ENCODE data around the gene MTHFD1L. TPM values are rescaled to one million over a fixed set of nuclear protein-coding genes. Genes with fewer than 3 reads are reported as not detected.

Gene MTHFD1L
- total and polyA plus RNA-seq, 3 donors from 2014 or later = 23.4 to 35.3 (median 29.5) TPM

DNA sequence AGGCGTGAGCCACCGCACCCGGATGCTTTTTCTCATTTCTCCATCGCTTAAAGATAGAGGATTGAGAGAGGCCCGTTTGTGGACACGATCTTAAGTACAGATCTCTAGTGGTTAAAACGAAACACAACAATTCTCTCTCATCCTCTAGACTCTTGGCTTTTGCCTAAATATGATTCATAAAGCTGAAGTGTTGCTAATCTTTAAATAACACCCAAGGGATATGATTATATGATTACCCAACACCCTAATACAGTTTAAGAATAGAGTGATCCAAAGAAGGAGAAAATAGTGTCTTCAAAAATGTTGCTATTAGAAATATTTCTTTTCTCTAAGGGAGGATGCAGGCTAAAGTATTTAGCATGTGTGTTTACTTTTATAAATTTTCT lies 50.4 kb downstream of the MTHFD1L start:
- 88 to 91% methylated on average over 7 of the region's 7 CpGs for WGBS, 2 donors
- no peaks in the 10 kb centered on the region for H3K9me3 ChIP-seq
- intact Hi-C loops (cut with DNase I; ENCODE audit: low total_unique reads) = no loop called here
- TF ChIP-seq POLR2A (IDR thresholded peaks at IDR 0.05) = no peak
- TF ChIP-seq, protein P1, sequence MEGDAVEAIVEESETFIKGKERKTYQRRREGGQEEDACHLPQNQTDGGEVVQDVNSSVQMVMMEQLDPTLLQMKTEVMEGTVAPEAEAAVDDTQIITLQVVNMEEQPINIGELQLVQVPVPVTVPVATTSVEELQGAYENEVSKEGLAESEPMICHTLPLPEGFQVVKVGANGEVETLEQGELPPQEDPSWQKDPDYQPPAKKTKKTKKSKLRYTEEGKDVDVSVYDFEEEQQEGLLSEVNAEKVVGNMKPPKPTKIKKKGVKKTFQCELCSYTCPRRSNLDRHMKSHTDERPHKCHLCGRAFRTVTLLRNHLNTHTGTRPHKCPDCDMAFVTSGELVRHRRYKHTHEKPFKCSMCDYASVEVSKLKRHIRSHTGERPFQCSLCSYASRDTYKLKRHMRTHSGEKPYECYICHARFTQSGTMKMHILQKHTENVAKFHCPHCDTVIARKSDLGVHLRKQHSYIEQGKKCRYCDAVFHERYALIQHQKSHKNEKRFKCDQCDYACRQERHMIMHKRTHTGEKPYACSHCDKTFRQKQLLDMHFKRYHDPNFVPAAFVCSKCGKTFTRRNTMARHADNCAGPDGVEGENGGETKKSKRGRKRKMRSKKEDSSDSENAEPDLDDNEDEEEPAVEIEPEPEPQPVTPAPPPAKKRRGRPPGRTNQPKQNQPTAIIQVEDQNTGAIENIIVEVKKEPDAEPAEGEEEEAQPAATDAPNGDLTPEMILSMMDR (IDR thresholded peaks at IDR 0.05) = no peak
- no peak overlapping the region for H3K27ac ChIP-seq
- H3K27me3 ChIP-seq = no peaks in the 10 kb centered on the region
- no peaks in the 10 kb centered on the region for H3K4me1 ChIP-seq
- H3K36me3 ChIP-seq (ENCODE audit: low read depth, missing control alignments) = no peaks in the 10 kb centered on the region
- no peak for DNase-seq
- no peak overlapping the region for H3K4me3 ChIP-seq

DNA sequence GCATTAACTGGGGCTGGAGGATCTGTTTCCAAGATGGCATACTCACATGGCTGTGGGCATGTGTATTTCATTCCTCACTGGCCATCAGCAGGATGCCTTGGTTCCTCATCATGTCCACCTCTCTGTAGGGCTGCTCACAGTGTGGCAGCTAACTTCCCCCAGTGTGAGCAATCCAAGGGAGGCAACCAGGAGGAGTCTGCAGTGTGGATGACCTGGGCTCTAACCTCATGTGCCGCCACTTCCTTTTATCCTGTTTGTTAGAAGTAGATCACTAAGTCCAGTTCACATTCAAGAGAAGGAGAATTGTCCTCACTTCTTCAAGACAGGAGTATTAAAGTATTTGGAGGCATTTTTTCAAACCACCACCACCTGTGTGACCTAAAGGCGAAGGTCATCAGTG lies 54.4 kb downstream of the MTHFD1L start:
- no peak for DNase-seq
- H3K9me3 ChIP-seq = no peaks in the 10 kb centered on the region
- H3K4me1 ChIP-seq = peaks cover 5% of the 10 kb centered on the region
- H3K27me3 ChIP-seq = no peaks in the 10 kb centered on the region
- H3K36me3 ChIP-seq (ENCODE audit: low read depth, missing control alignments) = no peaks in the 10 kb centered on the region
- intact Hi-C loops (cut with DNase I; ENCODE audit: low total_unique reads) = no loop called here
- 96 to 100% methylated on average over 2 of the region's 2 CpGs for WGBS, 2 donors
- H3K4me3 ChIP-seq = no peak overlapping the region
- no peak overlapping the region for H3K27ac ChIP-seq
- TF ChIP-seq, protein P1 (IDR thresholded peaks at IDR 0.05) = no peak
- no peak for TF ChIP-seq POLR2A (IDR thresholded peaks at IDR 0.05)

DNA sequence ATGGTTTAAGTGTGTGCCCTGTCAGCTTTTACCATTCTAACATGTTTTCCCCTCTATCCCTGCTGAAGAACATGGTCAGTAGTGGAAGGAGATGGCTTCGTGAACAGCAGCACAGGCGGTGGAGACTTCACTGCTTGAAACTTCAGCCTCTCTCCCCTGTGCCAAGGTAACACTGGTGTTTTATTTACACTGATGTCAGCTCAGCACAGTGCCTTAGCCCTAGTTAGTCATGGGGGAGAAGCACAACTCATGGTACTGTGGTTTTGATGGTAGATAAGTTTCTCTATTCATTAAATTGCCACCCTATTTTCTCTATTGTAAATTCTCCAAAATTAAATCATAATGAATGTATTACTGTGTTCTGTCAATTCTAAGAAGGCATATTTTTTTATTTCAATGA lies 56.6 kb downstream of the MTHFD1L start:
- TF ChIP-seq POLR2A (IDR thresholded peaks at IDR 0.05) = no peak
- TF ChIP-seq, protein P1 (IDR thresholded peaks at IDR 0.05) = no peak
- intact Hi-C loops (cut with DNase I; ENCODE audit: low total_unique reads) = no loop called here
- WGBS, 2 donors = 91 to 95% methylated on average over 2 of the region's 2 CpGs
- Histone ChIP-seq H3K27ac (no peak overlapping the region), H3K9me3 (no peaks in the 10 kb centered on the region), H3K4me1 (peaks cover 9% of the 10 kb centered on the region), H3K4me3 (no peak overlapping the region), H3K36me3 (ENCODE audit: low read depth, missing control alignments) (no peaks in the 10 kb centered on the region), H3K27me3 (no peaks in the 10 kb centered on the region)
- no peak for DNase-seq

DNA sequence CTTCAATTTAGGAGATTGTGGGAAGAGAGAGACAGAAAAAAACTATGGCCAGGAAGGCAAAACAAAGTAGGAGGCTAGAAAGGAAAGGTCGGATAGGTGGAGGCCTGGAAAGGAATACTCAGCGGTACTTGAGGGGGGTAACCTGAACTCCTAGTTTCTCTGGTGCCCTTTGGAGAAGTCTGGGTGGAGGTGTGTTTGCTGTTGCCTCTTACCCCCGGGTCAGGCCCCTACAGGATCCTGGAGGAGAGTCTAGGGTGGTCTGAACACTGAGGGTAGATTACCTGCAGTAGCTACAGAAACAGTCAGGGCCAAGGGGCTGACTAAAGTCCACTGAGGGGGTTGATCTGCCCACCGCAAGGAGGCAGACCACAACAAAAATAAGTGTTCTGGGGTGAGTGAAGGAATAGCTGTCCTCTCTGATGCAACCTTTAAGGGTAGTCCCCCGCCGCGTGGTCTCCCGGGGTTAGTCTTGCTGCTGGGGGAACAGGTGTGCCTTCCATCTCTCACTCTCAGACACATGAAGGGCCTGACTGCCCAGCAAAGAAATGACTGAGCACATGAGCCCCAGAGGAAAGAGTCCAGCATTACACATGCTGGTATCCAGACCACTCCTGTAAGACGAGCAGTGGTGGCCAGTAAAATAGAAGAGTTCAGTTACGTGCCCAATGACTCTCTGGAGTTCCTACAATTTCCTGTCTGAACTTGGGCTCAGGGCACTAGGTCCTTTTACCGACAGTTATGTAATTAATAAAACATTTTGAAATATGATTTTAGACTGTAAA lies 59.5 kb downstream of the MTHFD1L start:
- Histone ChIP-seq H3K4me3 (no peak overlapping the region), H3K9me3 (no peaks in the 10 kb centered on the region), H3K27ac (peak overlapping the region in 1 of 2 donors; percentile 62), H3K4me1 (peaks cover 20% of the 10 kb centered on the region), H3K27me3 (no peaks in the 10 kb centered on the region), H3K36me3 (ENCODE audit: low read depth, missing control alignments) (no peaks in the 10 kb centered on the region)
- 79 to 92% methylated on average over 11 of the region's 11 CpGs for WGBS, 2 donors
- TF ChIP-seq POLR2A (IDR thresholded peaks at IDR 0.05) = no peak
- TF ChIP-seq, protein P1 (IDR thresholded peaks at IDR 0.05) = no peak
- DNase-seq = no peak
- intact Hi-C loops (cut with DNase I; ENCODE audit: low total_unique reads) = no loop called here

DNA sequence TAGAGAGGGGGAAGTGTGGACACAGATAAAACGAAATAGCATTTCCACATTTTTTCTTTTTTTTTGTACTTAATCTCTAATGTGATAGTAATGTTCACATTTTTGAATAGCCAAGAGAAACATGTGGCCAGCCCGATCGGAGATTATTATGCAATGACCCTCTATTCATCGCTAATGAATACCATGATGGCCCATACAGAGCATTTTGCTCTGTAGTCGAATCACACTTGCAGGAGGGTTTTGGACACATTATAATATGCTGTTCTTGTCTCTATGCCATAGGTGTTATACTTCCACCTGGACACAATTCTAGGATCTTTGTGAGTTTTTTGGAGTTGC lies 60.1 kb downstream of the MTHFD1L start:
- Histone ChIP-seq H3K36me3 (ENCODE audit: low read depth, missing control alignments) (no peaks in the 10 kb centered on the region), H3K27me3 (no peaks in the 10 kb centered on the region), H3K4me3 (no peak overlapping the region), H3K27ac (peak overlapping the region in 1 of 2 donors; percentile 62), H3K4me1 (peaks cover 20% of the 10 kb centered on the region), H3K9me3 (no peaks in the 10 kb centered on the region)
- 36 to 64% methylated on average over 5 of the region's 5 CpGs for WGBS, 2 donors
- intact Hi-C loops (cut with DNase I; ENCODE audit: low total_unique reads) = no loop called here
- DNase-seq = no peak
- TF ChIP-seq POLR2A (IDR thresholded peaks at IDR 0.05) = no peak
- TF ChIP-seq, protein P1 (IDR thresholded peaks at IDR 0.05) = no peak
